Neural progenitor cell (in vitro differentiated cells): ENCODE data around the gene LRP5.

ENCODE experiments used
- CTCF ChIP-seq: fragments of 200-600 bp; sonication (generic); IDR thresholded peaks from 2 replicates; pipeline ENCODE4 v1.5.1; 2017; ENCODE audit warnings: antibody characterized with exemption, mild to moderate bottlenecking
- EZH2 ChIP-seq: fragments of 200-600 bp; sonication (generic); IDR thresholded peaks from 2 replicates; pipeline ENCODE4 v1.6.1; 2017; ENCODE audit warnings: antibody characterized with exemption, mild to moderate bottlenecking, moderate library complexity
- EZH2phosphoT487 ChIP-seq: fragments of 200-600 bp; sonication (generic); IDR thresholded peaks from 2 replicates; pipeline ENCODE4 v1.6.1; 2017; ENCODE audit warnings: antibody characterized with exemption

GRCh38 chr11:68433541-68433940 lies 121.2 kb downstream of the LRP5 start:
- no peak for TF ChIP-seq CTCF
- TF ChIP-seq EZH2phosphoT487 = no peak
- no peak for TF ChIP-seq EZH2
